ENCODE results near the gene PEX7.

PEX7 gene

DNA sequence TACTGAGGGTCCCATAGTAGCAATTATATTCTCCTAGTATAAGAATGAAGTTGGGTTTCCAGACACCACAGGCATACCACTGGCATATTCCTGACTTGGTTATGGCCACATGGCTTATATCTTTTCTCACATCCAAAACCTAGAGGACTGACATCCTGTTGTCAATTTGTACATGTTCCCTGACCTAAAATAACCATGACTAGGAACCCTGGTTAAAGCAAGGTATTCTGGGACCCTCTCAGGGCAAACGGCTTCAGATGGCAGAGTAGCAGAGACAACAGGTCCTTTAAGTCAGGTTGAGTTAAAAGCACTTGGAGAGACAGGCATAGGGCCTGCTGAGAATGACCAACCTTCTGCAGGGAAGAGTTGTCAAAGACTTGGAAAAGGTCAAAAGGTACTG lies 42.7 kb upstream of the PEX7 start:
- DNase-seq (ENCODE audit: low spot score), result no peak

DNA sequence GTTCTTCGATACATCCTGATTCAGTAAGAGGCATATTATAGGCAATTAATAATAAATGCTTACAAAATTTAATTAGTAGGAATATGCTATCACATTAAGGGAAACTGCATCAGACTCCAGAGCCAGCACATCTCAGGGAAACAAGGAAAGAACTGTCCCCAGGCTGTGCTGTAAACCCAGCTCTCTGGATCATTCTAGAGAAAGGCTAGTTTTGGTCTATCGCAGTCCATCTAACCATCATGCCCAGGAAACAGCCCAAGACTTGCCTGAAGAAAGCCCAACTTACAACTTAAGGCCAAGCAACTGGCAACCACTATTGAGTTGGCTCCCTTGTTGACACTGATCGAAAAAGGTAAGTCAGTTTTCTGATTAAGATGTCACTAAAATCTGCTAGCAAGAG lies 41.4 kb upstream of the PEX7 start:
- Histone ChIP-seq H3K4me1 (ENCODE audit: control insufficient read depth in 2 of 2, insufficient read depth in 1 of 2, low read depth in 1 of 2, low read length in 2 of 2) (peaks cover 0 to 2% of the 10 kb centered on the region in 2 donors), H3K27me3 (ENCODE audit: control insufficient read depth in 3 of 3, insufficient read depth in 3 of 3, low read depth in 1 of 3, low read length in 3 of 3) (peaks cover 0 to 8% (median 0%) of the 10 kb centered on the region in 3 experiments), H2BK15ac (ENCODE audit: low read length) (no peak overlapping the region), H3K18ac (ENCODE audit: low read length) (no peak overlapping the region), H3K9me3 (replicated peaks in 1 of 2; ENCODE audit: control insufficient read depth in 2 of 2, insufficient read depth in 1 of 2, low read depth in 1 of 2, low read length in 2 of 2) (no peaks in the 10 kb centered on the region), H2BK5ac (ENCODE audit: low read length) (no peak overlapping the region), H2BK12ac (ENCODE audit: low read length) (no peak overlapping the region), H3K27ac (replicated peaks; ENCODE audit: low read length) (no peak overlapping the region), H2BK120ac (ENCODE audit: low read depth, low read length) (no peak overlapping the region), H3K9ac (ENCODE audit: low read depth, low read length, poor library complexity) (no peak overlapping the region), H3K14ac (ENCODE audit: low read length) (no peak overlapping the region), H3K4ac (ENCODE audit: low read length) (no peak overlapping the region), H3K23ac (ENCODE audit: low read depth, low read length, poor library complexity) (no peak overlapping the region), H2AFZ (ENCODE audit: low read length) (no peak overlapping the region), H3K4me2 (ENCODE audit: insufficient read depth, low read length, poor library complexity, severe bottlenecking) (no peak overlapping the region), H4K91ac (ENCODE audit: low read depth, low read length, poor library complexity) (no peak overlapping the region), H4K8ac (ENCODE audit: low read depth, low read length) (no peak overlapping the region), H3K4me3 (ENCODE audit: low read length in 2 of 2) (no peak overlapping the region), H2AK5ac (ENCODE audit: low read depth, low read length) (no peak overlapping the region), H3K36me3 (replicated peaks in 1 of 2; ENCODE audit: control insufficient read depth in 2 of 2, insufficient read depth in 2 of 2, low read length in 2 of 2) (no peaks in the 10 kb centered on the region), H3K79me1 (ENCODE audit: low read depth, low read length) (no peaks in the 10 kb centered on the region)
- WGBS, 2 donors (ENCODE audit: extremely low coverage in 2 of 2, insufficient read length in 2 of 2, insufficient replicate concordance in 1 of 2), result no CpG with 5 or more reads among the region's 3 CpGs
- no peak for DNase-seq (ENCODE audit: low spot score)

More for the DNA sequence above, 42.7 kb upstream of the PEX7 start:
- Histone ChIP-seq H3K79me1 (ENCODE audit: low read depth, low read length) (no peaks in the 10 kb centered on the region), H3K4me2 (ENCODE audit: insufficient read depth, low read length, poor library complexity, severe bottlenecking) (no peak overlapping the region), H3K27ac (replicated peaks; ENCODE audit: low read length) (no peak overlapping the region), H3K4me3 (ENCODE audit: low read length in 2 of 2) (no peak overlapping the region), H2BK120ac (ENCODE audit: low read depth, low read length) (no peak overlapping the region), H2AFZ (ENCODE audit: low read length) (no peak overlapping the region), H4K8ac (ENCODE audit: low read depth, low read length) (no peak overlapping the region), H3K4me1 (ENCODE audit: control insufficient read depth in 2 of 2, insufficient read depth in 1 of 2, low read depth in 1 of 2, low read length in 2 of 2) (peaks cover 0 to 2% of the 10 kb centered on the region in 2 donors), H3K14ac (ENCODE audit: low read length) (no peak overlapping the region), H3K23ac (ENCODE audit: low read depth, low read length, poor library complexity) (no peak overlapping the region), H3K27me3 (ENCODE audit: control insufficient read depth in 3 of 3, insufficient read depth in 3 of 3, low read depth in 1 of 3, low read length in 3 of 3) (peaks cover 0 to 2% (median 0%) of the 10 kb centered on the region in 3 experiments), H4K91ac (ENCODE audit: low read depth, low read length, poor library complexity) (no peak overlapping the region), H3K36me3 (replicated peaks in 1 of 2; ENCODE audit: control insufficient read depth in 2 of 2, insufficient read depth in 2 of 2, low read length in 2 of 2) (no peaks in the 10 kb centered on the region), H2BK5ac (ENCODE audit: low read length) (no peak overlapping the region), H2BK15ac (ENCODE audit: low read length) (no peak overlapping the region), H2BK12ac (ENCODE audit: low read length) (no peak overlapping the region), H3K9ac (ENCODE audit: low read depth, low read length, poor library complexity) (no peak overlapping the region), H3K18ac (ENCODE audit: low read length) (no peak overlapping the region), H2AK5ac (ENCODE audit: low read depth, low read length) (no peak overlapping the region), H3K9me3 (replicated peaks in 1 of 2; ENCODE audit: control insufficient read depth in 2 of 2, insufficient read depth in 1 of 2, low read depth in 1 of 2, low read length in 2 of 2) (no peaks in the 10 kb centered on the region), H3K4ac (ENCODE audit: low read length) (no peak overlapping the region)
- WGBS, 2 donors (ENCODE audit: extremely low coverage in 2 of 2, insufficient read length in 2 of 2, insufficient replicate concordance in 1 of 2), result no CpG with 5 or more reads among the region's 1 CpG

DNA sequence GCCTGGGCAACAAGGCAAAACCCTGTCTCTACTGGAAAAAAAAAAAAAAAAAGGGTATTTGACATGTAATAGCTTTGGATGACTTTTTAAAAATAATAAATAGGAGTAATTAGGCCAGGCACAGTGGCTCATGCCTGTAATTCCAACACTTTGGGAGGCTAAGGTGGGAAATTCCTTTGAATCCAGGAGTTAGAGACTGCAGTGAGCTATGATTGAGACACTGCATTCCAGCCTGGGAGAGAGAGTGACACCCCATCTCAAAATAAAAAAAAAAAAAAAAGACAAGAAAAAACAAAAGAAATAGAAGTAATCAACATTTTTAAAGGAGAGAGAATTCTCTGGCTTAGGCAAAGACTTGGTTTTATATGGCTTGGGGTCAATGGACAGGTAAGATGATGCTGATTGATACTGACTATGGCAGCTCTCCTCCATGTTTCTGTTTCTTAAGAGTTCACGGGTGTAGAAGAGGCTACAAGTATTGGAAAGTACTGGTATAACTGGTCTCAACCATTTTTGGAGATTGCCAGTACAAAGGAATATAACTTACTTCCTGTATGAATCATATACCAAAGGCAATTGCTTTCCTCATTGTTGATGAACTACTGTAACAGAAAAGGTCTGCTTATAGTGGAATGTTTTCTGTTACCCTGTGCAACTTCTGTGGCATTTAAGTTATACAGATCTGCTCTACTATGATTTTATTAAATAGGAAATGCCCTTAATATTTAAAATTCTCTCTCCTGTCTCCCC lies 40.2 kb upstream of the PEX7 start:
- Histone ChIP-seq H2AK5ac (ENCODE audit: low read depth, low read length) (no peak overlapping the region), H3K23ac (ENCODE audit: low read depth, low read length, poor library complexity) (no peak overlapping the region), H3K27me3 (ENCODE audit: control insufficient read depth in 3 of 3, insufficient read depth in 3 of 3, low read depth in 1 of 3, low read length in 3 of 3) (peaks cover 0 to 11% (median 0%) of the 10 kb centered on the region in 3 experiments), H2AFZ (ENCODE audit: low read length) (no peak overlapping the region), H3K18ac (ENCODE audit: low read length) (no peak overlapping the region), H3K27ac (replicated peaks; ENCODE audit: low read length) (no peak overlapping the region), H4K91ac (ENCODE audit: low read depth, low read length, poor library complexity) (no peak overlapping the region), H3K4me3 (ENCODE audit: low read length in 2 of 2) (no peak overlapping the region), H3K4me2 (ENCODE audit: insufficient read depth, low read length, poor library complexity, severe bottlenecking) (no peak overlapping the region), H3K4me1 (ENCODE audit: control insufficient read depth in 2 of 2, insufficient read depth in 1 of 2, low read depth in 1 of 2, low read length in 2 of 2) (peaks cover 0 to 2% of the 10 kb centered on the region in 2 donors), H2BK15ac (ENCODE audit: low read length) (no peak overlapping the region), H3K14ac (ENCODE audit: low read length) (no peak overlapping the region), H3K36me3 (replicated peaks in 1 of 2; ENCODE audit: control insufficient read depth in 2 of 2, insufficient read depth in 2 of 2, low read length in 2 of 2) (no peaks in the 10 kb centered on the region), H2BK120ac (ENCODE audit: low read depth, low read length) (no peak overlapping the region), H3K9ac (ENCODE audit: low read depth, low read length, poor library complexity) (no peak overlapping the region), H3K4ac (ENCODE audit: low read length) (no peak overlapping the region), H2BK5ac (ENCODE audit: low read length) (no peak overlapping the region), H3K9me3 (replicated peaks in 1 of 2; ENCODE audit: control insufficient read depth in 2 of 2, insufficient read depth in 1 of 2, low read depth in 1 of 2, low read length in 2 of 2) (no peaks in the 10 kb centered on the region), H2BK12ac (ENCODE audit: low read length) (no peak overlapping the region), H4K8ac (ENCODE audit: low read depth, low read length) (no peak overlapping the region), H3K79me1 (ENCODE audit: low read depth, low read length) (no peaks in the 10 kb centered on the region)
- WGBS, 2 donors (ENCODE audit: extremely low coverage in 2 of 2, insufficient read length in 2 of 2, insufficient replicate concordance in 1 of 2), result no CpG with 5 or more reads among the region's 1 CpG
- no peak for DNase-seq (ENCODE audit: low spot score)

DNA sequence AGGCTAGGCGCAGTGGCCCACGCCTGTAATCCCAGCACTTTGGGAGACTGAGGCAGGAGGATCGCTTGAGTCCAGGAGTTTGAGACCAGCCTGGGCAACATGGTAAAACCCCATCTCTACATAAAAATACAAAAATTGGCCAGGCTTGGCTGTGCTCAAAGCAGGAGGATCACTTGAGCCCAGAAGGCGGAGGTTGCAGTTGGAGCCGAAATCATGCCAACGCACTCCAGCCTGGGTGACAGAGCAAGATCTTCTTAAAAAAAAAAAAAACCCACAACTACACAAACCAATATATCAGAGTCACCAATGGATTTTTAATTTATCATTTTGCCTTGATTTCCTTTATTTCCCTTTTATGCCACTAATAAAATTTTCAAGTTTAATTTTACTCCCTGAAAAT lies 39.4 kb upstream of the PEX7 start:
- H4K8ac ChIP-seq (ENCODE audit: low read depth, low read length), result no peak overlapping the region
- H2BK5ac ChIP-seq (ENCODE audit: low read length), result no peak overlapping the region
- H2AFZ ChIP-seq (ENCODE audit: low read length), result no peak overlapping the region
- H3K14ac ChIP-seq (ENCODE audit: low read length), result no peak overlapping the region
- H3K4me2 ChIP-seq (ENCODE audit: insufficient read depth, low read length, poor library complexity, severe bottlenecking), result no peak overlapping the region
- H3K4me3 ChIP-seq (ENCODE audit: low read length in 2 of 2), result no peak overlapping the region
- no CpG with 5 or more reads among the region's 6 CpGs for WGBS, 2 donors (ENCODE audit: extremely low coverage in 2 of 2, insufficient read length in 2 of 2, insufficient replicate concordance in 1 of 2)
- no peak overlapping the region for H2AK5ac ChIP-seq (ENCODE audit: low read depth, low read length)
- H3K27me3 ChIP-seq (ENCODE audit: control insufficient read depth in 3 of 3, insufficient read depth in 3 of 3, low read depth in 1 of 3, low read length in 3 of 3), result peaks cover 0 to 18% (median 0%) of the 10 kb centered on the region in 3 experiments
- no peaks in the 10 kb centered on the region for H3K79me1 ChIP-seq (ENCODE audit: low read depth, low read length)
- no peak overlapping the region for H2BK12ac ChIP-seq (ENCODE audit: low read length)
- no peak overlapping the region for H2BK15ac ChIP-seq (ENCODE audit: low read length)
- no peaks in the 10 kb centered on the region for H3K36me3 ChIP-seq (replicated peaks in 1 of 2; ENCODE audit: control insufficient read depth in 2 of 2, insufficient read depth in 2 of 2, low read length in 2 of 2)
- no peak for DNase-seq (ENCODE audit: low spot score)
- H4K91ac ChIP-seq (ENCODE audit: low read depth, low read length, poor library complexity), result no peak overlapping the region
- H3K23ac ChIP-seq (ENCODE audit: low read depth, low read length, poor library complexity), result no peak overlapping the region
- H3K9ac ChIP-seq (ENCODE audit: low read depth, low read length, poor library complexity), result no peak overlapping the region
- no peak overlapping the region for H3K4ac ChIP-seq (ENCODE audit: low read length)
- no peak overlapping the region for H3K18ac ChIP-seq (ENCODE audit: low read length)
- H3K4me1 ChIP-seq (ENCODE audit: control insufficient read depth in 2 of 2, insufficient read depth in 1 of 2, low read depth in 1 of 2, low read length in 2 of 2), result peaks cover 0 to 2% of the 10 kb centered on the region in 2 donors
- H3K9me3 ChIP-seq (replicated peaks in 1 of 2; ENCODE audit: control insufficient read depth in 2 of 2, insufficient read depth in 1 of 2, low read depth in 1 of 2, low read length in 2 of 2), result no peaks in the 10 kb centered on the region
- H2BK120ac ChIP-seq (ENCODE audit: low read depth, low read length), result no peak overlapping the region
- no peak overlapping the region for H3K27ac ChIP-seq (replicated peaks; ENCODE audit: low read length)
